Fibroblast of upper back skin (primary cell): ENCODE data around the gene ERO1B.

Source experiments
- DNase-seq: peaks from one replicate; pipeline ENCODE4 v3.0.0-alpha.2; 2013

Gene ERO1B

DNA sequence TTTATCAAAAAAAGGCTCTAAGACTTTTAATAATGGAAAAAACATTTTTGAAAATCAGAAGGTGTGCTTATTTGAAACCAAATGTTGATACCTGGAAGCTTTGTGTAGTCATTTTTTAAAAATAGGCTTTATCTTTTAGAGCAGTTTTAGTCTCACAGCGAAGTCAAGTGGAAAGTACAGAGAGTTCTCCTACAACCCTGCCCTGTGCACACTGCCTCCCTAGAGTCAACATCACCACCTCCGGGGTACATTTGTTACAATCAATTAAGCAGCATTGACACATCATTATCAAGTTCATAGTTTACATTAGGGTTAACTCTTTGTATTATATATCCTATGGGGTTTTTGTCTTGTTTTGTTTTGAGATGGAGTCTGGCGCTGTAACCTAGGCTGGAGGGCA is 10.7 kb upstream of the ERO1B start:
- no peak for DNase-seq

DNA sequence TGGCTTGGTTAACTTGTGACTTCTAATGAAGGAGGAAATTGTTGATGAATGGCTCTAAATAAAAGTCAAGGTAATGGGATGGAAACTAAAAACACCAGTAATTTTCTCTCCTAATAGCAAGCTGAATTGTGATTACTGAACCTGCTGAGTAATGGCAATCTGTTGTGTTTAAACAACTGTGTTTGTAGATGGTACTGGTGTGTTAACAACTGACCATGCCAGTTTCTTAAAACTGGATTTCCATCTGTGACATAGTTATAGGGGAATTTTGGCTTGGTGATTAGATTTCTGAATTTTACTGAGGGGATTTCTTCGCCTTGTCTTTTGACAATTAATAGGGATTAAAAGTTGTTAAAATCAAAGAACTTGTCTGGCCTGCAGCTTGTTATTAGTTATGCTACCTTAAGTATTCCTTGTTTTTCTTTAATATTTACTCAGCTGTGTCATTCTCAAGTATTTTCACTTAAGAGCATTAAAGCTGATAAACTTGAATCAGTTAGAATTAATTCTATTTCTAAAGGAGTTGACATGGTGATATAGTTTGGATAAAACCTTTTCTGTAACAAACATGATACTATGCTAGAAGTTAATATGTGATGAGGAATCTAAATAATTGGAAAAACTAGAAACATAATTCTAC is 7.9 kb upstream of the ERO1B start:
- no peak for DNase-seq

- DNase-seq = no peak
These were observed 6.8 kb upstream of the ERO1B start for GRCh38 chr1:236288620-236288976.

DNA sequence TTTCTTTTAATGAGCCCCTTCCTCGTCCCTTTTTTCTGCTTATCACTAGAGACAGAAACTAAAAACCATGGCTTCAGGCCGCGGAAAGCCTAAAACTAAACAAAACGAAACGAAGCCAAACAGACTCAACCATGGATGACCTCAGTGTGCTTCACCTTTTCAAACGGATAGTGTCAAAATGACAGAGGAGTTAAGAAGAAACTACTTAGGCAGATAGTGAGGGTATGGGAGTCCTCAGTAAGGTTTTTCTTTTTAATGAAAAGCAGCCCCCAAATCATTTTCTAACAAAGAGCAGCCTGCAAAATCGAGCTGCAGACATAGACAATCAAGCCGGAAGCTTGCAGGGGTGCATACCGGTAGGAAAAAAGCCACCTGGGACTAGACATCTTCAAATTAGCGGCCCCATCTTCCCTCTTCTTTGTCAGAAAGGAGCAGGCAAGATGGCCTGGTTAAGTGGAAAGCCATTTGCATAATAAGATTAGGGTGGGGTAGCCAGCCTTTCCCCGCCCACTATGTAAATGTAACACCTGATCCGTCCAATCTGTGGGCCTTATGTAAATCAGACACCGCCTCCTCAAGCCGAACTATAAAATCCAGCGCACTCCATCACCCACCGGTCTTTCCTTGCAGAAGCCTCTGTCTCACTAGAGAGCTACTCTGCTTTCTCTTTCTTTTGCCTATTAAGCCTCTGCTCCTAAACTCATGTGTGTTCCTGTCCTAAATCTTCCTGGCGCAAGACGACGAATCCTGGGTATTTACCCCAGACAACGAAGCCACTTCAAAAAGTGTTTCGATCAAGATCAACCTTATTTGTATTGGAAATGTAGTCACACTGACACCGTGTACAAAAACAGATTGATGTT is 6.2 kb upstream of the ERO1B start:
- DNase-seq = peak; percentile 14

DNA sequence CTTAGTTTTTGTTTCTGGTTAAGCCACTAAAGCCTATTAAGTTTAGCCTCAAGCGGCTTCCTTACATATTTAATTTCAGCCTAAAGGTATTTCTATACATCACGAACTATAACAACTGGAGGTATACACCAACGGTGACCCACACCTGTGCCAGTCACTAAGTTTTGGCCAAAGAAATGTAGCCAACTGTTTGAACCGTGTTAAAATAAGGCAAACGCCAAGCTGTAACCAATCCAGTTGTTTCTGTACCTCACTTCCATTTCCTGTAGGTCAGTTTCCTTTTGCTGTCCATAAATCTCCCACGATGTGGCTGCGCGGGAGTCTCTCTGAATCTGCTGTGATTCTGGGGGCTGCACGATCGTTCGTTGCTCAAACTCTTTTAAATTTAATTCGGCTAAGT is 5.6 kb upstream of the ERO1B start:
- no peak for DNase-seq

- DNase-seq = no peak
These were observed 2.5 kb upstream of the ERO1B start for GRCh38 chr1:236284291-236284721.

- DNase-seq = no peak
These were observed 961 bp upstream of the ERO1B start for GRCh38 chr1:236282719-236283118.

GRCh38 chr1:236282425-236282716 is 613 bp upstream of the ERO1B start:
- DNase-seq = peak; percentile 2

DNA sequence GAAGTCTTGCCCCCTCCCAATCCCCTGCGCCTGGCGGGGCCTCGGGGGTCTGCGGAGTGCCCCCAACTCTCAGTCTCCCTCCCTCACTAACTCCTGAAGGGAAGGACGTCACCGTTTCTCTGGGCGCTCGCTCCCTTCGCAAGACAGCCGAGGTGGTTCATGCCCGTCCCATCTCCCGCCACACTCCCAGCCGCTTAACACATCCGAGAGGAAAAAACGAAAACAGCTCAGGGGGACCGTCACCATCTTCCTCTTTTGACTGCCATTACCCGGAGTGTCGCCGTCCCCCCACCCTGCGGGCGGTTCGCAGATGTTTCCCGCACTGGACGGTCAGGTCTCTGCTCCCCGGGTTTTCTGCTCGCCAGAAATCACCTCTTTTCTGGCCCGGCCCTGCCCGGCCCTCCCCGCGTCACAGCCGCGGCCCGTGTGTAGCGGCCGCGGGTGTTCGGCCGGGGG is 532 bp downstream of the ERO1B start:
- DNase-seq = peak; percentile 16

DNA sequence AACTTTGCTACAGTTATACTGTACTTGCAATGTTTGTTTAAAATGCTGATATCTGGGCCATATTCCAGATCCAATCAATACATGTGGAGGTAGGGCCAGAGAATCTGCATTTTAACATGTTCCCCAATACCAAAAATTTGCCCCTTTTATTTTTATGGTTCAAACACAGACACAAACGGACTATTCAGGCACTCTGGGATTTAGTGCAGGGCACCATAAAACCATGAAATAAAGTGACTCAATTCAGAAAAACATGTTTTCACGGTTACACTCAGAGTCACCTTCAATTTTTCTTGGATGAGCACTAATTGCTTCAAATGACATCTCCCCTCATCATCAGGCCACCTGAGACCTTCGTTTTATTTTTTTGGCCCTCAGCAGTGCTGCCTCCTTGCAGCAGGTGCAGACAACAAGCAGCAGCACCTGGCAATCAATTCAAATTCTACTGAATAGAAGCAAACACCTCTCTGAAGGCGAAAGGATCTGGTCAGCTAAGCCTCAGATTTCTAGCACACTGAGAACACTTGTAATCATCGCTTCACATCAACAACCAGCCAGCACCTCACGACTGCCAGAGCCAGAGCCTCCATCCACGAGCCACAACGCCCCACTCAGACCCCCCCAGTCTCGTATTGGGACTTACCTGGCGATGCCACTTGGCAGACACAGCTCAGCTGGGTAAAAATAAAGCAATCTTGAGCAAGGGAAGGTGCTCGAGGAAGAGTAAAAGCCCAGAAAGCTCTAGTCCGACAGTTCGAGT is 1.1 kb downstream of the ERO1B start:
- DNase-seq = no peak

DNA sequence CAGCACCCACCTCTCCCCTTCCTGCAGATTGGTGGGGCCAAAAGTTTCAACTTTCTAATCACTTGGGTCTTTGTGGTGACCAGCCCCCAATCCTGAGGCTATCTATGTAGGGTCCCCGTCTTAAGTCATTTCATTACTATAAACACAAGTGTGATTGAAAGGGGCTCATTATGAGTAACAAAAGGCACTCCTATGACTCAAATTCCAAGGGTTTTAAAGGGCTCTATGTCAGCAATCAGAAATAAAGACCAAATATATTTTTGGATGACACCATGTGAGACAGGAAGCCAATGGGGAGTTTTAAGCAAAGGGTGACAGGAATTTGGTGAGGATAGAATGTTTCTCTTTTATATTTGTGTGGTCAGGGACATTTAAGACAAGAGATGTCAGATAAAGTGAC is 6.2 kb downstream of the ERO1B start:
- DNase-seq = no peak

DNA sequence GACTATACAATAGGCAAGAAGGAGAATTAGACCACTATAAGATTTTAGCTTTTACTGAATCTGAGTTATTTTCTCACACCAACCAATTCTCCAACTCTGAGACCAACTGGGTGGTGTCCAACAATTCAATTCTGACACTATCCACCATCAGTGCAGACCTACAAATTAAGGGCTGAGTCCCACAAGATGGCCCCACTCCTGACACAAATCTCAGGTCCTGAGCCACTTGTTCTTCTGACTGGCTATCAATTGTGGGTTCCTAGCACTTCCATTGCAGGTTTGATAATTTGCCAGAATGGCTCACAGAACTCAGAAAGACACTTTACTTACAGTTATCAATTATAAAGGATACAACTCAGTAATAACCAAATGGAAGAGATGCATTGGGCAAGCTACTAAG is 6.7 kb downstream of the ERO1B start:
- DNase-seq = no peak

DNA sequence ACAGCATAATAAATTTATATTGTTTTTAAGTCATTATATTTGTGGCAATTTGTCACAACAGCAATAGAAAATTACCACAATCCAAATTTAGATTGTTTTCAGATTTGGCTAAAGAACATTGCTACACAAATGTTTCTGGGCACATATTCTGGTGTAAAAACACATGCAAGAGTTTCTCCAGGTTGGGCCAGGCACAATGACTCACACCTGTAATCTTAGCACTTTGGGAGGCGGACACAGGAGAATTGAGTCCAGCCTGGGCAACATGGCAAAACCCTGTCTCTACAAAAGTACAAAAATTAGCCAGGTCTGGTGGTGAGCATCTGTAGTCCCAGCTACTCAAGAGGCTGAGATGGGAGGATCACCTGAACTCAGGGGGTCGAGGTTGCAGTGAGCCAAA is 8.4 kb downstream of the ERO1B start:
- no peak for DNase-seq

DNA sequence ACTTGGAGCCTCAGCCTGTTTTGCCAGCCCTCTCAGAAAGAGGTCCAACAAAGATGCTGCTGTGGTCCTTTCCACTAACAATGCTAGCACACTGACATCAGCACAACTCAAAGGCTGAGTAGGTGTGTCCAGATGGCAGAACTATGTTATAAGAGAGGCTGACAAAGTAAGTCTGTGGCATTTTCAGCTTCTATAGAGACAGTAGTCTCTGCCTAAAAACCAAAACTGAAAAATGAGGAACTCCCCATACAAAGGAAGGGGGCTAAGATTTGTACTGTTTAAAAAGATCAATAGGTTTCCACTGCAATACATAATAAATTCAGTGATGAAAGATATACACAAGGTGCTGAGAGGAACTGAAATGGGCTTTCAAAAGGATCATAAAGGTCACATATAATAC is 12.3 kb downstream of the ERO1B start:
- DNase-seq = no peak

- DNase-seq = no peak
These were observed 19.9 kb downstream of the ERO1B start for GRCh38 chr1:236261898-236262297.

DNA sequence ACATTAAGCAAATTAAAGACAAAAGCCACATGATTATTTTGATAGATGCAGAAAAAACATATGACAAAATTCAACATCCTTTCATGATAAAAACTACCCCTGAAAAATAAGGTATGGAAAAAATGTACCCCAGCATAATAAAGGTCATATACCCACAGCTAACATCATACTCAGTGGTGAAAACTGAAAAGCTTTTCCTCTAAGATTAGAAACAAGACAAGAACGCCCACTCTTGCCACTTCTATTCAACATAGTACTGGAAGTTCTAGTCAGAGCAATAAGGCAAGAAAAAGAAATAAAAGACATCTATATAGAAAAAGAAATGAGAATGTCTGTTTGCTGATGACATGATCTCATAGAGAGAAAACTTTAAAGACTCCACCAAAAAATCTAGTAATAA is 20.7 kb downstream of the ERO1B start:
- DNase-seq = no peak

DNA sequence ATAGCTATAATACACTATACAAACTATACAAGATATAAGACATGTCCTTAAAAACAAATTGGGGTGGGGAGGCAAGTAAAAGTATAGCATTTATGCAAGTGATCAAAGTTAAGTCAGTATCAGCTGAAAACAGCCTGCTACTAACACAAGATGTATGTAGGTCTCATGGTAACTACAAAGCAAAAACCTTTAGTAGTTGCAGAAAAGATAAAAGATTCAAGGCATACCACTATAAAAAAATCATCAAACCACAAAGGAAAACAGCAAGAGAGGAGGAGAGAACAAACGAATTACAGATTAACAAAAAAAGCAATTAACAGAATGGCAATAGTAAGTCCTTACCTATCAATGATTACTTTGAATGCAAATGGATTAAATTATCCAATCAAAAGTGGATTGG is 22.7 kb downstream of the ERO1B start:
- DNase-seq = no peak

DNA sequence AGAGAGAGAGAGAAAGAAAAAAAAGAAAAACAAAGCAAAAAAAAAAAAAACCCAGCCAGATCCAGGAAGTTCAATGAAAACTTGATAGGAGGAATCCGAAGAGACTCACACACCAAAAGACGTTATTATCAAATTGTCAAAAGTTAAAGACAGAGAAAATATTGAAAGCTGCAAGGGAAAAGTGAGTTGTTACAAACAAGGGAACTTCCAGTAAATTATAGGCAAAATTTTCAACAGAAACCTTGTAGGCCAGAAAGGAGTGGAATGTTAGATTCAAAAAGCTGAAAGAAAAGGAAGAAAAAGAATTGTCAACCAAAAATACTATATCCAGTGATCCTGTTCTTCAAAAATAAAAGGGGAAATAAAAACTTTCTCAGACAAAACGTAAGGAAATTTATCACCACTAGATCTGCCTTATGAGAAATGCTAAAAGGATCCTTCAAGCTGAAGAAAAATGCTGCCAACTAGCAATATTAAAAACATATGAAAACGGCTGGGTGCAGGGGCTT is 23.6 kb downstream of the ERO1B start:
- DNase-seq = no peak

- no peak for DNase-seq
These were observed 24.5 kb downstream of the ERO1B start for GRCh38 chr1:236257216-236257615.

DNA sequence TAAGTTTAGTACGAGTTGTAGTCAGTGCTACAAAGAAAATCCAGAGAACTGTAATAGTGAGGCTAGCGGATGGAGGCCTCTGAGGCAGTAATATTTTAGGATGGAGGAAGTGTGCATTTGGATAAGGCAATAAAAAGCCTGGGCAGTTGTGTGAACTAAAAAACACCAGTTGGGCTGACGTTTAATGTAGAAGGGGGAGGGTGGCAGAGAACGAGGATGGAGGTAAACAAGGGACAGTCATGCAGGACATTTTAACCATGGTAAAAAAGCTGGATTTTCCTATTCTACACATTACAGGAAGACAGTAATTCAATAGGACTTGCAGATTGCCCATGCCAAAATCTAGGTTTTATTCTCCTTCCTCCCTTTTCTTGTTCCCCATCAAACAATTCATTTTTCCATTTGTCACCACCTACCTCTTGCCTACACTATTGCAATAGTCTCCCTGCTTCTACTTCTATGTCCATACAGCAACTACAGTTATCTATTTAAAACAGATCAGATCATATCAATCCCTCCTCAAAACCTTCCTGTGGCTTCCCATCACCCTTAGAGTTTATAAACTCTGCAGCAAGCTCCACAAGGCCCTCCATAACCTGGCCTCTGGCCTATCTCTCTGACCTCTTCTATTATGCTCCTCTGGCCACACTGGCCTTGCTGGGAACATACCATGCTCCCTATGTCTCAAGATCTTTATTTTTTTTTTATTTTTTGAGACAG is 27.7 kb downstream of the ERO1B start:
- no peak for DNase-seq

DNA sequence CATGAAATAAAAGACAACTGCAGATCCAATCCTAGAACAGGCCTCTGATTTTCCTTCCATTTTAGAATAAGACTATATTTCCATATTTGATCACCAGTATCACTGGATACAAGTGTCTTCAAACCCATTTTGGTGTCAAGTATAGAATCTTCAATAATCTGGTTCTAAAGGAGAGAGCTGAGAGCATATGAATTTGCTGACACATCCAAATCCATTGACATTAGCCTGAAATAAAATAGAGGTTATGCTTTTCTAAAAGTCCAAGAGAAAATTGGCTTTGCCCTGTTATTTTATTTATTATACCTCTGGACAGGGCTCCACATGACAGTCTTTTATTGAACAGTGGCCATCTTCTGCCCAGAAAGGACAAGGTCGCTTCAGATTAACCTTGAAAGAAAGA is 28.6 kb downstream of the ERO1B start:
- DNase-seq = no peak

DNA sequence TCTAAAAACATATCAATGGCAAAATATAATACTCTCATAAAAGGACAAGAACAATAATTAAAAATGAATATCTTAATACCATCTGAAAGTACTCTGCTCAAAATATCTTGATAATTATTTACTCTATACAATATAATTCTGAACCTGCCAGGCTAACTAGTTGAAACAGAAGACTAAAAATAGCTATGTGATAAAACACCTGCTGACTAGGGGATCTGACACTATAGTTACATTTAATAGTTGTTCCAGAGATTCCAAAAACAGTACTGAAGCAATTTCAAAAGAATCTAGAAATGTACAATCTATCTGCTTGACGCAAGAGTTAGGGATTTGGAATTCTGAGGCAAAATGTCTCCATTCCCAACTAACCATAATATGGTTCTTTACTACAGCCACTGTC is 30.2 kb downstream of the ERO1B start:
- no peak for DNase-seq

DNA sequence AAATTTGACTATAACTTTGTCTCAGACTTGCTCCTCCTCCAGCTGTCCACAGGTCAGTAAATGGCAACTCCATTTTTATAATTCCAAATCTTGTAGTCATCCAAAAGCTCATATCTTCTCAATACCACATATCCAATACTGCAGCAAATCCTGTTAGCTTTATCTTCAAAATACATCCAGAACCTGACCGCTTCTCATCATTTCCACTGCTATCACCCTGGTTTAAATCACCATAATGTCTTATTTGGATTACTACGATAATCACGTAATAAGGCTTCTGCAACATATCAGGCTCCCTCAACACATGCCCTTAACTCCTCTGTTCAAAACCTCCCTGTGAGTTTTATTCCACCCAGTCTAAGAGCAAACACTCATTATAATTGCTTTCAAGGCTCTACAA is 34.5 kb downstream of the ERO1B start:
- peak; percentile 15 for DNase-seq
